Omental fat pad (tissue), 4 donors: ENCODE data around the gene C1QL4. TPM values are rescaled to one million over a fixed set of nuclear protein-coding genes. Genes with fewer than 3 reads are reported as not detected.
"Not testable (repeated sequence)": the region's sequence is repeated elsewhere in the genome, so short reads cannot be mapped to it uniquely, and the experiment has no call there.

Experiments
- ATAC-seq: fragments of 150-250 bp; one replicate; pipeline ENCODE4 v1.9.1; 2016; ENCODE audit warnings: mild to moderate bottlenecking, moderate library complexity; ENCODE audit not compliant: low FRiP score
- DNase-seq: peaks from one replicate; pipeline ENCODE4 v3.0.0-alpha.2; 2019; ENCODE audit warnings: low spot score
- CTCF ChIP-seq, 3 donors: fragments of 450-650 bp; IDR thresholded peaks; one replicate each; pipeline ENCODE4 v1.5.1; 2016 to 2017; ENCODE audit warnings: antibody characterized with exemption in 3 of 3, mild to moderate bottlenecking in 3 of 3, moderate library complexity in 2 of 3
- total RNA-seq, 4 donors: library from RNA; depleted of rRNA; stranded (reverse); fragments of >200 nt; gene quantifications; one replicate each; pipeline ENCODE4 v1.1.0, GENCODE V29; 2016

C1QL4 gene
- total RNA-seq, 4 donors from 2014 or later = 0.65 to 1.1 TPM; not detected in 2

DNA sequence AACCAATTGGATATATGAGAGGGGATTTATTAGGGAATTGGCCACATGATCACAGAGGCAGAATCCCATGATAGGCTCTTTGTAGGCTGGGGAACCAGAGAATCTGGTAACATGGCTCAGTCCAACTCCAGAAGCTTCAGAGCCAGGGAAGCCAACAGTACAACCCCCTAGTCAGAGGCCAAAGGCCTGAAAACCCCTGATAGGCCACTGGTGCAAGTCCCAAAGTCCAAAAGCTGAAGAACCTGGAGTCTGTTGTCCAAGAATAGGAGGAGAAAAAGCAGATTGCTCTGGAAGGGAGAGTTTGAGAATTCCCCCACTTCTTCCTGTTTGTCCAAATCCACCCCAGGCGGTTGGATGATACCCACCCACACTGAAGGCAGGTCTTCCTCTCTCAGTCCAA lies 22.2 kb downstream of the C1QL4 start:
- ATAC-seq = no peak
- TF ChIP-seq CTCF (IDR thresholded peaks at IDR 0.05) = no peak
- no peak for DNase-seq

DNA sequence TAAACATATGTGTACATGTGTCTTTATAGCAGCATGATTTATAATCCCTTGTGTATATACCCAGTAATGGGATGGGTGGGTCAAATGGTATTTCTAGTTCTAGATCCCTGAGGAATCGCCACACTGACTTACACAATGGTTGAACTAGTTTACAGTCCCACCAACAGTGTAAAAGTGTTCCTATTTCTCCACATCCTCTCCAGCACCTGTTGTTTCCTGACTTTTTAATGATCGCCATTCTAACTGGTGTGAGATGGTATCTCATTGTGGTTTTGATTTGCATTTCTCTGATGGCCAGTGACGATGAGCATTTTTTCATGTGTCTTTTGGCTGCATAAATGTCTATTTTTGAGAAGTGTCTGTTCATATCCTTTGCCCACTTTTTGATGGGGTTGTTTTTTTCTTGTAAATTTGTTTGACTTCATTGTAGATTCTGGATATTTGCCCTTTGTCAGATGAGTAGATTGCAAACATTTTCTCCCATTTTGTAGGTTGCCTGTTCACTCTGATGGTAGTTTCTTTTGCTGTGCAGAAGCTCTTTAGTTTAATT lies 26.5 kb downstream of the C1QL4 start:
- DNase-seq, ATAC-seq: not testable (repeated sequence)

- no peak for ATAC-seq
- no peak for TF ChIP-seq CTCF (IDR thresholded peaks at IDR 0.05)
- no peak for DNase-seq
These were observed 27.6 kb downstream of the C1QL4 start for GRCh38 chr12:49309386-49309785.

GRCh38 chr12:49305762-49306510 lies 31.1 kb downstream of the C1QL4 start:
- TF ChIP-seq CTCF (IDR thresholded peaks at IDR 0.05) = no peak
- DNase-seq (no peak), ATAC-seq (no peak)

DNA sequence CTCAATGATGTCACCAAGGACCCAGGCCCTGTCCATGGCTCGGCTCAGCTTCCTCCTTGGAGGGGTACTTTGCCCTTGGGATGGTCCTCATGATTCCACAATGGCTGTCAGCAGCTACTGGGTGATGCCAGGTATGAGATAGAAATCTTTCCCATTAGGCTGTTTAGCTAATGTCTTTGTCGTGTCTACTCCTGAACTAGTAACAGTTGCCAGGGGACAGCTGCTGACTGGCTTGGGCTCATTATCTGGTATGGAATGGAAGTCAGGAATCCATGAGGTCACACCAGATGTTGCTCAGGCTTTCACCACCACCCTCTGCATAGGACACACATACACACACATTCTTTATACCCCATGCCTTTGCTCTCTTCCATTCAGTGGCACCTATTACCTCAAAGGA lies 32.8 kb downstream of the C1QL4 start:
- ATAC-seq (no peak), DNase-seq (no peak)
- TF ChIP-seq CTCF (IDR thresholded peaks at IDR 0.05) = no peak

- DNase-seq (no peak), ATAC-seq (no peak)
- TF ChIP-seq CTCF (IDR thresholded peaks at IDR 0.05) = no peak
These were observed 35.2 kb downstream of the C1QL4 start for GRCh38 chr12:49301760-49302159.

GRCh38 chr12:49298160-49298559 lies 38.8 kb downstream of the C1QL4 start:
- no peak for ATAC-seq
- no peak for TF ChIP-seq CTCF (IDR thresholded peaks at IDR 0.05)
- no peak for DNase-seq
